ENCODE data around the gene PLBD1.

Gene PLBD1

DNA sequence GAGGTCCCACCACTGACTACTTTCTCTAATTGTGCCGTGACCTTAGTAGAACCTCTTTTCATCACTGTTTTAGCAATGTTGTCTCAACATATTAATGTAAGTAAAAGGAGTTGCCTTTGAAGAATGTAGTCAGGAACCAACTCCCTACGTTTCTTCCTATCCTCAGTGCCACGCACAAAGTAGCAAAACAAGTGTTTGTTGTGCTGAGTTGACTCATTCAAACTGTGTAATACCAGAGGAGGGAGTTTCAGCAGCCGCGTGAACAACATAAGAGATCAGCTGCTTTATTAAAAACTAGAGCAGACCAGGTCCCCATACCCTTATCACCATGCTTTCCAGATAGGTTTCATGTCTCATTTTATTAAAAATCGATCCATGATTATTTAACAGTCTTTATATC lies 19.1 kb downstream of the PLBD1 start:
- TF ChIP-seq, protein P1, sequence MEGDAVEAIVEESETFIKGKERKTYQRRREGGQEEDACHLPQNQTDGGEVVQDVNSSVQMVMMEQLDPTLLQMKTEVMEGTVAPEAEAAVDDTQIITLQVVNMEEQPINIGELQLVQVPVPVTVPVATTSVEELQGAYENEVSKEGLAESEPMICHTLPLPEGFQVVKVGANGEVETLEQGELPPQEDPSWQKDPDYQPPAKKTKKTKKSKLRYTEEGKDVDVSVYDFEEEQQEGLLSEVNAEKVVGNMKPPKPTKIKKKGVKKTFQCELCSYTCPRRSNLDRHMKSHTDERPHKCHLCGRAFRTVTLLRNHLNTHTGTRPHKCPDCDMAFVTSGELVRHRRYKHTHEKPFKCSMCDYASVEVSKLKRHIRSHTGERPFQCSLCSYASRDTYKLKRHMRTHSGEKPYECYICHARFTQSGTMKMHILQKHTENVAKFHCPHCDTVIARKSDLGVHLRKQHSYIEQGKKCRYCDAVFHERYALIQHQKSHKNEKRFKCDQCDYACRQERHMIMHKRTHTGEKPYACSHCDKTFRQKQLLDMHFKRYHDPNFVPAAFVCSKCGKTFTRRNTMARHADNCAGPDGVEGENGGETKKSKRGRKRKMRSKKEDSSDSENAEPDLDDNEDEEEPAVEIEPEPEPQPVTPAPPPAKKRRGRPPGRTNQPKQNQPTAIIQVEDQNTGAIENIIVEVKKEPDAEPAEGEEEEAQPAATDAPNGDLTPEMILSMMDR (IDR thresholded peaks at IDR 0.05) = no peak

- TF ChIP-seq, protein P1 (IDR thresholded peaks at IDR 0.05) = no peak
These were observed 20.1 kb downstream of the PLBD1 start for GRCh38 chr12:14547571-14547970.

DNA sequence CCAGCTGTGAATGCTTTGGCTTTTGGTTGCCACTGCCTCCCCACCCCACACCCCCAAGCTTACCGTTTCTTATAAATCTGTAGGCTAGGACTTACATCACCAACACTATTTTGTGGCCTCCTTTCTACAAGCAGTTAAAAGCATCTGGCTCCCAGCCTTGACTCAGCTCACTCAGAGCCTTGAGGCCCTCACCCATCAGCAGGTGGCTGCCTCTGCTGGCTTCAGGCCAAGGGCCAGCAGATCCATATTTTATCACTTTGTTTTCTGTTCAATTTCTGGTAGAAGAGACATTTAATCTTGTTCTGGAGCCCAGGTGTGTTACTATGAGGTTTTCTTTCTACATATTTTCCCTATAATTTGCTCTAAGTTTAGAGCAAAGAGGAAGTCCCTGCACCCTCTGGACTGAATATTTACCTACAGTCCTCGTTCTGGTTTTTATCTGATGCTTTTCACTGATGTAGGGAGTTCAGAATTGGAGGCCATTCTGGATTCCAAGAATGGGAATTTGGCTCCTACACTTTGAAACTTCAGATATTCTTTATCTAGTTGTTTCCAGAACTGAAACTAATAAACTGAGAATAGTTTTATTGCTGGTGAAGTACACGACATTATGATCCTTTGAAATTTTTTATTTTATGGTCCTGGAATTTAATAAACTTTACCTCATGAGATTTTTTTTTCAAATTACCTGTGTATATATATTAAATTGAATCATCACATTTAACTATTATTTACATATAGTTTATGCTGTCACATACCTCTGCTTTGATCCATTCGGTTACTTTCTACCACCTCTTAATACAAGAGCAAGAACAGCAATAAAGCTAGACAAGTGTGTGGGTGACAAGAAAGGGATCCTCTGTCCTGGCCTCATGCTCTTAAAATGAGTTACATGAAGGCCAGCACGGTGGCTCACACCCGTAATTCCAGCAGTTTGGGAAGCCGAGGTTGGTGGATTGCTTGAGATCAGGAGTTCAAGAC lies 22.2 kb downstream of the PLBD1 start:
- TF ChIP-seq, protein P1 (IDR thresholded peaks at IDR 0.05) = no peak

DNA sequence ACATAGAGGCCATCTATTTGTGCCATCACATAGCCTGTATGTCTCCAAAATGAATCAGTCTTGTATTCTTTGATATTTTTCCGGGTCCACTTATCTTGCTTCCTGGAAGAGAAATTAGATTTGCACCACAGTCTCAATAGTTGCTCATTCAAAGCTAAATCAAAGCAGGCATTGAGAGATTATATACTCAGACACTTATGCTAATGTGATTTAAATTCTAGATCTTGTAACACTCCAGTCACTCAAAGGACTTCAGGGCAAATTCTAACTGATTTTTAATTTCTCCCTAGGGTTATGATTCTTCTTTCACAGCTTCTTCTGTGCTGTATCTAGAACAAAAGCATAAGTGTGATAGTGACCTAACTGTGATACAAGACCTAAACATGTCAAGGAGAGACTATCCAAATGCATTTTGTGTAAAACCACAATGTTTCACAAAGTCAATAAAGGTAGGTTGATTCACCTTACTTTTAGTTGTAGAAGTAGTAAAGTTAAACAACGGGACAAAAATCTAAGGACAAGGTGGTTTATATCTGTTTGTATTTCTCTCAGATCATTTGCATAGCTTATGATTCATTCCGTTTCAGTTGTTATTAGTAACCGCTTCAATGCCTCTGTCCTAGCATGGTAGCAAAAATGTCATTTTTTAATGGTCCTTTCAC lies 26.8 kb downstream of the PLBD1 start:
- TF ChIP-seq, protein P1 (IDR thresholded peaks at IDR 0.05) = no peak

- TF ChIP-seq, protein P1 (IDR thresholded peaks at IDR 0.05) = no peak
These were observed 30.6 kb downstream of the PLBD1 start for GRCh38 chr12:14537088-14537487.

DNA sequence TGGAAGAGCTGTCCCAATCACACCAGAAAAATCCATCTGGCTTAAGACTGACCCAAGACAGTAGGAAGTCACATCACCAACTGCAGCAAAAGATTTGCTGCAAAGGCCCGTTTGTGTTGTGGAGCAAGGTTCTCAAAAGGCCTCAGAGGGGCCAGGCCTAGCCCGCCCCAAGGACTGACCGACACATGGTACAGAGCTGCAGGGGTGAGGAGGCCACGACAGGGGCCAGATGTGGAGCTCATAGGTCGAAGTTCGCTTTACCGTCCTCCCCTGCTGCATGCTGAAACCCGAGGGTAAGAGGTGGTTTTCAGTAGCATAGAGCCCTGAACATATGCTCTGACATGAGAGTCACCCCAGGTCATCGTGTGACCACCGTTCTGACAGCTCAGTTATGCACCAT lies 35.5 kb downstream of the PLBD1 start:
- TF ChIP-seq, protein P1 (IDR thresholded peaks at IDR 0.05) = no peak

GRCh38 chr12:14525964-14526363 lies 41.7 kb downstream of the PLBD1 start:
- TF ChIP-seq, protein P1 (IDR thresholded peaks at IDR 0.05) = no peak
